Endothelial cell of umbilical vein (primary cell): ENCODE measurements around the gene RELCH. TPM values are rescaled to one million over a fixed set of nuclear protein-coding genes. Genes with fewer than 3 reads are reported as not detected.

Experiments used
- BruUV-seq: library from RNA; stranded (reverse); fragments of 400-500 nt; replicated peaks from 2 replicates; lab custom pipeline; 2021; lab: Mats Ljungman, UMichigan
- CTCF ChIA-PET: fragments of 300-600, 350-600 bp; sonication (Branson Sonifier 250); formaldehyde crosslinking; loops from one replicate; lab custom pipeline; 2021; ENCODE audit warnings: antibody characterized with exemption, inconsistent platforms; lab: Charles Lee
- POLR2A ChIA-PET: fragments of 300-600, 350-600 bp; sonication (Branson Sonifier 250); formaldehyde crosslinking; loops from one replicate; lab custom pipeline; 2021; ENCODE audit warnings: antibody characterized with exemption, inconsistent platforms; lab: Charles Lee
- DNase-seq: peaks from one replicate; pipeline ENCODE4 v3.0.0-alpha.2; 2011; ENCODE audit warnings: low read depth, low spot score
- FAIRE-seq: peaks from 2 replicates; lab custom pipeline; 2011; peaks lifted over from hg19 to GRCh38; lab: Jason Lieb, UNC
- H2AFZ ChIP-seq: 2 replicates; pipeline ENCODE4 v1.6.0; 2012; ENCODE audit warnings: low read depth, low read length, control low read depth, inconsistent platforms
- H3K27ac ChIP-seq: 2 replicates; pipeline ENCODE4 v1.5.1; 2011; ENCODE audit warnings: low read depth, mild to moderate bottlenecking, control low read depth, low read length, moderate library complexity; ENCODE audit not compliant: insufficient read depth
- H3K27me3 ChIP-seq, 2 experiments: 2 replicates each; pipeline versions ENCODE4 v1.6.0 to v1.6.1; 2011; ENCODE audit warnings: low read length in 2 of 2, mixed read lengths in 1 of 2; ENCODE audit not compliant: control insufficient read depth in 2 of 2, insufficient read depth in 2 of 2
- H3K36me3 ChIP-seq, 2 experiments: 2 replicates in 1 of 2; 3 replicates in 1 of 2; pipeline ENCODE4 v1.5.1; 2011; ENCODE audit warnings: low read length in 2 of 2, mild to moderate bottlenecking in 1 of 2, moderate library complexity in 1 of 2; ENCODE audit not compliant: control insufficient read depth in 2 of 2, insufficient read depth in 2 of 2; ENCODE audit errors: extremely low read depth in 1 of 2
- H3K4me1 ChIP-seq: 3 replicates; pipeline ENCODE4 v1.5.1; 2011; ENCODE audit warnings: mild to moderate bottlenecking, low read length; ENCODE audit not compliant: control insufficient read depth, insufficient read depth; ENCODE audit errors: extremely low read depth
- H3K4me2 ChIP-seq: 2 replicates; pipeline ENCODE4 v1.6.1; 2011; ENCODE audit warnings: low read length, control low read depth, mixed read lengths; ENCODE audit not compliant: insufficient read depth
- H3K4me3 ChIP-seq, 3 experiments: fragments of 200-600 bp in 1 of 3; sonication (generic), shearing (Covaris generic) in 1 of 3; replicated peaks in 1 of 3; 2 replicates each; pipeline ENCODE4 v1.5.1; 2011 to 2016; ENCODE audit warnings: control low read depth in 3 of 3, low read length in 3 of 3, mild to moderate bottlenecking in 2 of 3, inconsistent platforms in 1 of 3, low read depth in 1 of 3, moderate library complexity in 1 of 3; ENCODE audit not compliant: insufficient read depth in 1 of 3
- H3K79me2 ChIP-seq: 2 replicates; pipeline ENCODE4 v1.6.0; 2012; ENCODE audit warnings: low read length, inconsistent platforms; ENCODE audit not compliant: control insufficient read depth, insufficient read depth
- H3K9ac ChIP-seq: replicated peaks from 2 replicates; pipeline ENCODE3; 2011; ENCODE audit warnings: low read length, control low read depth; ENCODE audit not compliant: insufficient read depth; ENCODE audit errors: extremely low read depth
- H3K9me1 ChIP-seq: replicated peaks from 3 replicates; pipeline ENCODE4 v1.6.0; 2011; ENCODE audit warnings: mild to moderate bottlenecking, low read length; ENCODE audit not compliant: control insufficient read depth, insufficient read depth; ENCODE audit errors: extremely low read depth
- H3K9me3 ChIP-seq: replicated peaks from 2 replicates; pipeline ENCODE4 v1.5.1; 2012; ENCODE audit warnings: low read length, inconsistent platforms; ENCODE audit not compliant: control insufficient read depth, insufficient read depth
- H4K20me1 ChIP-seq: replicated peaks from 2 replicates; pipeline ENCODE3; 2011; ENCODE audit warnings: mild to moderate bottlenecking, low read length; ENCODE audit not compliant: control insufficient read depth, insufficient read depth; ENCODE audit errors: extremely low read depth
- GATA2 ChIP-seq: IDR thresholded peaks from 2 replicates; pipeline ENCODE4 v1.7.0; 2011; ENCODE audit warnings: low read depth, mild to moderate bottlenecking, moderate library complexity, mixed read lengths, low read length; ENCODE audit not compliant: insufficient read length, insufficient read depth
- dilution Hi-C: fragments of 300-500 bp; cut with MboI; formaldehyde crosslinking; loops from one replicate; pipeline ENCODE4 v1.15.0; 2019; ENCODE audit warnings: low sequenced_read_pairs; ENCODE audit not compliant: extremely low pct_ligation_motif_present
- intact Hi-C: fragments of 100-400 bp; cut with micrococcal nuclease; formaldehyde crosslinking; loops from one replicate; pipeline ENCODE4 v1.10.0; 2022
- polyA plus RNA-seq, 4 experiments: library from polyadenylated mRNA; depleted of rRNA in 3 of 4; stranded (reverse) in 3 of 4; unstranded in 1 of 4; fragments of >200 nt; gene quantifications; 2 replicates each; pipeline versions ENCODE4 v1.2.1 to v1.2.3, GENCODE V29; 2011 to 2012; ENCODE audit warnings: missing spikeins in 1 of 4
- total RNA-seq: library from RNA; stranded (reverse); gene quantifications from 2 replicates; pipeline ENCODE4 v1.2.3, GENCODE V29; 2021
- TF ChIP-seq, protein P1 (sequence below), 2 donors: IDR thresholded peaks; 1 replicate in 1 of 2; 2 replicates in 1 of 2; pipeline ENCODE4 v1.5.1; 2011; ENCODE audit warnings: low read length in 2 of 2, mild to moderate bottlenecking in 2 of 2, moderate library complexity in 2 of 2, control low read depth in 1 of 2, inconsistent platforms in 1 of 2, low read depth in 1 of 2; ENCODE audit not compliant: insufficient read depth in 1 of 2; ENCODE audit errors: extremely low read depth in 1 of 2

RELCH gene
- total and polyA plus RNA-seq, 2 donors (not counting 3 experiments of a cell fraction or from before 2014, with no cell fraction given): 6.6 to 25.2 TPM

DNA sequence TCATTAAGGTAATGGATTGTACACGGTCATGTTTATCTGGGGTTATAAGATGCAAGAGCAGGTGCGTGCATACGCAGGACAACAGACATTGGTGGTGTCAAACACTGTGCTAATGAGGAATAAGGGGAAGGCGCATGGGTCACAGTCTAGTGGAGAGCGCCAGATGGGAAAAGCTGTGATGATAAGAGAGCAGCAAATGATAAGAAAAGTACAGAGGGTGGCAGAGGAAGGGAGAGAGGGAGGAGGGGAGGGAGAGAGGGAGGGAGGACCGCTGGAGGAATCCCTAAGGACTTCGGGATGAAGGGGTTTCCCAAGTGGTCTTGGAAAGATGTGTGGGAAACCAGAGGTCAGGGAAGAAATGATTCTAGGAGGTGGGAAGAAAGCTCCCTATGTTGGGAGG, 140.9 kb downstream of the RELCH start:
- H3K4me2 ChIP-seq: peak overlapping the region; percentile 26
- no peak overlapping the region for H3K9ac ChIP-seq
- intact Hi-C loops (loop anchor here (2.0 to 5.0 kb wide), 2 partner anchors 74 to 257 kb away; no protein-coding TSS in a partner anchor), dilution Hi-C loops (no loop called here)
- FAIRE-seq (no peak), DNase-seq (peak; percentile 48)
- no peaks in the 10 kb centered on the region for H4K20me1 ChIP-seq
- no peaks in the 10 kb centered on the region for H3K36me3 ChIP-seq
- H3K4me3 ChIP-seq: no peak overlapping the region
- no peaks in the 10 kb centered on the region for H3K9me3 ChIP-seq
- no peaks in the 10 kb centered on the region for H3K9me1 ChIP-seq
- TF ChIP-seq, protein P1, sequence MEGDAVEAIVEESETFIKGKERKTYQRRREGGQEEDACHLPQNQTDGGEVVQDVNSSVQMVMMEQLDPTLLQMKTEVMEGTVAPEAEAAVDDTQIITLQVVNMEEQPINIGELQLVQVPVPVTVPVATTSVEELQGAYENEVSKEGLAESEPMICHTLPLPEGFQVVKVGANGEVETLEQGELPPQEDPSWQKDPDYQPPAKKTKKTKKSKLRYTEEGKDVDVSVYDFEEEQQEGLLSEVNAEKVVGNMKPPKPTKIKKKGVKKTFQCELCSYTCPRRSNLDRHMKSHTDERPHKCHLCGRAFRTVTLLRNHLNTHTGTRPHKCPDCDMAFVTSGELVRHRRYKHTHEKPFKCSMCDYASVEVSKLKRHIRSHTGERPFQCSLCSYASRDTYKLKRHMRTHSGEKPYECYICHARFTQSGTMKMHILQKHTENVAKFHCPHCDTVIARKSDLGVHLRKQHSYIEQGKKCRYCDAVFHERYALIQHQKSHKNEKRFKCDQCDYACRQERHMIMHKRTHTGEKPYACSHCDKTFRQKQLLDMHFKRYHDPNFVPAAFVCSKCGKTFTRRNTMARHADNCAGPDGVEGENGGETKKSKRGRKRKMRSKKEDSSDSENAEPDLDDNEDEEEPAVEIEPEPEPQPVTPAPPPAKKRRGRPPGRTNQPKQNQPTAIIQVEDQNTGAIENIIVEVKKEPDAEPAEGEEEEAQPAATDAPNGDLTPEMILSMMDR (IDR thresholded peaks at IDR 0.05; ENCODE audit: extremely low read depth in 1 of 2, insufficient read depth in 1 of 2, low read depth in 1 of 2, low read length in 2 of 2): no peak
- TF ChIP-seq GATA2: peak; percentile 22
- ChIA-PET CTCF (interaction anchor here (1.1 to 2.2 kb wide), 4 partner anchors 11 to 123 kb away, joined by 3 to 8 read pairs (median 4); no protein-coding TSS in a partner anchor), POLR2A (no interaction called here)
- H3K27me3 ChIP-seq: no peaks in the 10 kb centered on the region
- H2AFZ ChIP-seq: no peak overlapping the region
- H3K27ac ChIP-seq: no peak overlapping the region
- H3K4me1 ChIP-seq: peaks cover 80% of the 10 kb centered on the region
- no peaks in the 10 kb centered on the region for H3K79me2 ChIP-seq
- no TSS peak for BruUV-seq
